ENCODE data around the gene TFEB.

Gene TFEB

GRCh38 chr6:41677124-41677921 lies 58.1 kb downstream of the TFEB start:
- H3K27ac ChIP-seq (ENCODE audit: low read length): no peak overlapping the region
- H3K4me1 ChIP-seq (ENCODE audit: control insufficient read depth, insufficient read depth, low read length): peaks cover 5% of the 10 kb centered on the region
- no peak overlapping the region for H3K9ac ChIP-seq (ENCODE audit: low read length in 2 of 2)
- no peaks in the 10 kb centered on the region for H3K27me3 ChIP-seq (ENCODE audit: control insufficient read depth in 1 of 2, insufficient read depth in 2 of 2, low read length in 2 of 2)
- no peak overlapping the region for H3K4me3 ChIP-seq (ENCODE audit: low read length in 2 of 2)
- no peaks in the 10 kb centered on the region for H3K9me3 ChIP-seq (ENCODE audit: control insufficient read depth in 2 of 2, low read length in 2 of 2)
- H3K36me3 ChIP-seq (ENCODE audit: control insufficient read depth in 2 of 2, insufficient read depth in 2 of 2, low read length in 2 of 2): no peaks in the 10 kb centered on the region

DNA sequence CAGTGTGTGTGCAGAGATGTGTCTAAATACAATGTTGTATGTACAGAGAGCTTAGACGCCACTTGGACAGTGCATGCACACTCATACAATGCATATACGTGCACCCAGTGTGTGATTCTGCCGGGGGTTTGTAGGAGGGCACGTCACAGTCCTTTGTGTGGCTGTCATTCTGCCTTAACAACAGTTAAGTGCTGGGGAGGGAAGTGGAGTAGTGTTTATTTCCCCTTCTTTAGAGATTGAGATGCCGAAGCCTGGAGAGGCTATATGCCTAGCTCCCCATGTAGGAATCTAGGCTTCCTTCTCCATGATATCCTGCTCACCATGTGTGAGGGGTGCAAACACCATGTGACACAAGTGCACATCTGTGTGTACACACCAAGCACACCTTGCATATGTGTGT lies 59.0 kb downstream of the TFEB start:
- Histone ChIP-seq H3K9ac (ENCODE audit: low read length in 2 of 2) (no peak overlapping the region), H3K9me3 (ENCODE audit: control insufficient read depth in 2 of 2, low read length in 2 of 2) (no peaks in the 10 kb centered on the region), H3K4me1 (ENCODE audit: control insufficient read depth, insufficient read depth, low read length) (no peaks in the 10 kb centered on the region), H3K27me3 (ENCODE audit: control insufficient read depth in 1 of 2, insufficient read depth in 2 of 2, low read length in 2 of 2) (no peaks in the 10 kb centered on the region), H3K4me3 (ENCODE audit: low read length in 2 of 2) (no peak overlapping the region), H3K27ac (ENCODE audit: low read length) (no peak overlapping the region), H3K36me3 (ENCODE audit: control insufficient read depth in 2 of 2, insufficient read depth in 2 of 2, low read length in 2 of 2) (no peaks in the 10 kb centered on the region)

GRCh38 chr6:41675992-41676391 lies 59.4 kb downstream of the TFEB start:
- Histone ChIP-seq H3K4me1 (ENCODE audit: control insufficient read depth, insufficient read depth, low read length) (no peaks in the 10 kb centered on the region), H3K4me3 (ENCODE audit: low read length in 2 of 2) (no peak overlapping the region), H3K36me3 (ENCODE audit: control insufficient read depth in 2 of 2, insufficient read depth in 2 of 2, low read length in 2 of 2) (no peaks in the 10 kb centered on the region), H3K27me3 (ENCODE audit: control insufficient read depth in 1 of 2, insufficient read depth in 2 of 2, low read length in 2 of 2) (no peaks in the 10 kb centered on the region), H3K9me3 (ENCODE audit: control insufficient read depth in 2 of 2, low read length in 2 of 2) (no peaks in the 10 kb centered on the region), H3K27ac (ENCODE audit: low read length) (no peak overlapping the region), H3K9ac (ENCODE audit: low read length in 2 of 2) (no peak overlapping the region)

DNA sequence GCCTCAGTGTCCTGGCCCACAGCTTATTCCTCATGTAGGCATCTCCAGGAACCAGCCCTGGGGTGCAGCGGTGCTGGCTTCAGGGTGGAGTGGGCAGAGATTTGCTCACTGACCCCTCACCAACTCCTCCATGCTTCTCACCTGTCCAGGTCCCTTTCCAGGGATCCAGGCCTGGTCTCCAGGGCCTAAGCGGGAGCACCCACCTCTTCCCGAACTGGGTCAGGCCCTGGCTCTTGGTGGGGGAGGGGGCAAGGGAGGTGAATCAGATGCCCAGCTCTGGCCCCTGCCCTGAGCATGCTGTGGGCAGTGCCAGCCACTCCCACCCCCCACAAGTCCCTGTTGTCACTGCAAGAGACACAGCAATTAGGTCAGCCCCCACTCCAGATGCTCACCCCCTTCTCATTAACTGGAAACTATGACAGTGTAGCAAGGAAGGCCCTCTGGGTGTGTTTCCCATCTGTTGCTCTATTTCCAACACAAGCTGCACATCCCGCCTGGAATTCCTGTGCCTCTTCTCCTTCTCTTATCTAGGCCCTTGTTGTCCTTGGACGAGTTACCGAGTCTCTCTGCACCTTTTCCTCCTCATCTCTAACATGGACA lies 60.1 kb downstream of the TFEB start:
- H3K27ac ChIP-seq (ENCODE audit: low read length): no peak overlapping the region
- no peak overlapping the region for H3K4me3 ChIP-seq (ENCODE audit: low read length in 2 of 2)
- H3K9me3 ChIP-seq (ENCODE audit: control insufficient read depth in 2 of 2, low read length in 2 of 2): no peaks in the 10 kb centered on the region
- no peaks in the 10 kb centered on the region for H3K27me3 ChIP-seq (ENCODE audit: control insufficient read depth in 1 of 2, insufficient read depth in 2 of 2, low read length in 2 of 2)
- no peaks in the 10 kb centered on the region for H3K4me1 ChIP-seq (ENCODE audit: control insufficient read depth, insufficient read depth, low read length)
- H3K9ac ChIP-seq (ENCODE audit: low read length in 2 of 2): no peak overlapping the region
- no peaks in the 10 kb centered on the region for H3K36me3 ChIP-seq (ENCODE audit: control insufficient read depth in 2 of 2, insufficient read depth in 2 of 2, low read length in 2 of 2)

DNA sequence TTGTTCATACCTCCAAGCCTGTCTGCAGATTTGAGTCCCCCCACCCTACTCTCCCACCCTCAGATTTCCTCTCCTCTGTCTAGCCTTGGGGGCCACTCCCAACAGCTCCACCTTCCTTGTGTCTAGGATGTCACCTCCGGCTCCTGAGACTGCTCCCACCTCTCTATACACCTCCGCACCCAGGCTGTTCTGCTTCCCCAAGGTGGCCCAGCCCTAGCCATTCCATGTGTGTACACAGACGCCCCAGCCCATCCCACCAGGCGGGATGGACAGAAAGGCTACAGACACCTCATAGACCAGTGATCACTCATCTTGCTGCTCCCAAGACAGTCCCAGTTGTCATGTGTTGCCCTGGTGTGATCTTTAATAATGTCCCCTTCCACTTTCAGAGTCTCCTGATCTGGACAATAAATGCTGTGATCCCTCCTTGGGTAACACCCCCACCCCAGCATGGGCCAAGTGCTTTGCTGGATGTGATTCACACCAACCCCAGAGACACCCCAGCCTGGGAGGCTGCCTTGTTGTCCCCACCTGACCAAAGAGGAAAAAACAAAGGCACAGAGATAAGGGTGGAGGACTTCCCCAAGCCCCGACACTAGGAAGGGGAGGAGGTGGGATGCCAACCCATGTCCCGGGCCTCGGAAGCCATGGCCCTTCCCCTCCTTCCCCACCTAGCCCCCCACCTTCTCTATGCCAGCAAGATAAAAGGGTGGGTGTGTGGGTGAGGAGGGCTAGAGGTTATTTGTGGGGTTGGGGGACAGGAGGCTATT lies 61.0 kb downstream of the TFEB start:
- no peaks in the 10 kb centered on the region for H3K4me1 ChIP-seq (ENCODE audit: control insufficient read depth, insufficient read depth, low read length)
- no peaks in the 10 kb centered on the region for H3K27me3 ChIP-seq (ENCODE audit: control insufficient read depth in 1 of 2, insufficient read depth in 2 of 2, low read length in 2 of 2)
- H3K4me3 ChIP-seq (ENCODE audit: low read length in 2 of 2): no peak overlapping the region
- H3K36me3 ChIP-seq (ENCODE audit: control insufficient read depth in 2 of 2, insufficient read depth in 2 of 2, low read length in 2 of 2): no peaks in the 10 kb centered on the region
- no peaks in the 10 kb centered on the region for H3K9me3 ChIP-seq (ENCODE audit: control insufficient read depth in 2 of 2, low read length in 2 of 2)
- no peak overlapping the region for H3K27ac ChIP-seq (ENCODE audit: low read length)
- no peak overlapping the region for H3K9ac ChIP-seq (ENCODE audit: low read length in 2 of 2)

DNA sequence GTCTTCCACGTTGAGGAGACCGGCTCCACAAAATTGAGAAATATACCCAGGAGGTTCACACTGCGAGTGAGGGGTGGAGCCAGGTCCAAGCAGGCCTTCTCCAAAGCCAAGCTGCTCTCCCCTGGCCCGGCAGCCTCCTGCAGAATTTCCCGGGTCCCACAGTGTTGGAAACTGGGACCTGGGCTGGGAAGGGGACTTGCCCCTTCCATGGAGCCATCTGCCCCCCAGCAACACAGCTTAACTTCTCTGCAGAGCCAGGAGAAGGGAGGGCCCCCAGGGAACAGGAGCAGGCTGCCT lies 61.8 kb downstream of the TFEB start:
- Histone ChIP-seq H3K9ac (ENCODE audit: low read length in 2 of 2) (no peak overlapping the region), H3K36me3 (ENCODE audit: control insufficient read depth in 2 of 2, insufficient read depth in 2 of 2, low read length in 2 of 2) (no peaks in the 10 kb centered on the region), H3K27me3 (ENCODE audit: control insufficient read depth in 1 of 2, insufficient read depth in 2 of 2, low read length in 2 of 2) (no peaks in the 10 kb centered on the region), H3K9me3 (ENCODE audit: control insufficient read depth in 2 of 2, low read length in 2 of 2) (peaks cover 0 to 6% of the 10 kb centered on the region in 2 donors), H3K27ac (ENCODE audit: low read length) (no peak overlapping the region), H3K4me1 (ENCODE audit: control insufficient read depth, insufficient read depth, low read length) (no peaks in the 10 kb centered on the region), H3K4me3 (ENCODE audit: low read length in 2 of 2) (no peak overlapping the region)

DNA sequence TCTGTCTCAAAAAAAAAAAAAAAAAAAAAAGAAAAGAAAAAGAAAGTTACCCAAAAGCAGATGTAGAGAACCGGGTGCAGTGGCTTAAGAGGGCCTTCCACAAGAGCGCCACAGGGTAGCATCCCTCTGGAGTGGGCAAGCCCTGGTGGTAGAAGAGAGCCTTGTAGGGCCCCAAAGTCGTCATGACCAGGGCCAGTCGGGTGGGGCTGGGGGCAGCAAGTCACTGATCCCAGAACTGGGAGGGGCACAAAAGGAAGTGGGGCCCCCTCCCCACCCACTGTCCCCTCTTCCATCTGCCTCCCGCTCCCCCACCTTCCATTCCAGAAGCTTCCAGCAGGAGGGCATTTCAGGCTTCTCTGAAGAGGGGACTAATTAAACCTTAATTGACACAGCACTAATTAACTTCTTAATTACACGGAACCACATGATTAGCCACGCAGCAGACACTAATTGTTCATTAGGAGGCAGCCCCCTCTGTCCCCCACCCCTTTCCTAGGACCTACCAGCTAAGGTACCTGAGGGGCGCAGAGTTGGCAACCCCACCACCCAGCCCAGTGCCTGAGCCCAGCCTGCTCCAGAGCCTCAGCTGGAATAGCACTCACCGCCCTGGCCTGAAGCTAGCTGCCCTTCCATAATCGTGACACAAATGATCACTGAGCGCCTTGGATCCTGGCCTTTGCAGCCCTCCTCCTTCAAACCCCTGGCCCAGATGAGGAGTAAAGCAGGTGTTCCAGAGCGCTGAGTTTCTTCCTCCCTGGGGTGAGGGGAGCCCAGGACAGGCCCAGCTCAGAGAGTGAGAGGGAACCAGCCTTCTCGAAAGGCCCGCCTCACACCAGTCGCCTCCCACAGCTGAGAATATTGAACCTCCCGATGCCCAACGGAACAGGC lies 62.3 kb downstream of the TFEB start:
- no peaks in the 10 kb centered on the region for H3K4me1 ChIP-seq (ENCODE audit: control insufficient read depth, insufficient read depth, low read length)
- no peak overlapping the region for H3K4me3 ChIP-seq (ENCODE audit: low read length in 2 of 2)
- H3K36me3 ChIP-seq (ENCODE audit: control insufficient read depth in 2 of 2, insufficient read depth in 2 of 2, low read length in 2 of 2): no peaks in the 10 kb centered on the region
- peaks cover 0 to 6% of the 10 kb centered on the region in 2 donors for H3K9me3 ChIP-seq (ENCODE audit: control insufficient read depth in 2 of 2, low read length in 2 of 2)
- H3K9ac ChIP-seq (ENCODE audit: low read length in 2 of 2): no peak overlapping the region
- H3K27me3 ChIP-seq (ENCODE audit: control insufficient read depth in 1 of 2, insufficient read depth in 2 of 2, low read length in 2 of 2): no peaks in the 10 kb centered on the region
- H3K27ac ChIP-seq (ENCODE audit: low read length): no peak overlapping the region

- Histone ChIP-seq H3K9me3 (ENCODE audit: control insufficient read depth in 2 of 2, low read length in 2 of 2) (peaks cover 0 to 6% of the 10 kb centered on the region in 2 donors), H3K4me3 (ENCODE audit: low read length in 2 of 2) (no peak overlapping the region), H3K36me3 (ENCODE audit: control insufficient read depth in 2 of 2, insufficient read depth in 2 of 2, low read length in 2 of 2) (no peaks in the 10 kb centered on the region), H3K27me3 (ENCODE audit: control insufficient read depth in 1 of 2, insufficient read depth in 2 of 2, low read length in 2 of 2) (no peaks in the 10 kb centered on the region), H3K27ac (ENCODE audit: low read length) (no peak overlapping the region), H3K4me1 (ENCODE audit: control insufficient read depth, insufficient read depth, low read length) (no peaks in the 10 kb centered on the region), H3K9ac (ENCODE audit: low read length in 2 of 2) (no peak overlapping the region)
Measured at GRCh38 chr6:41672016-41672415, 63.4 kb downstream of the TFEB start.

DNA sequence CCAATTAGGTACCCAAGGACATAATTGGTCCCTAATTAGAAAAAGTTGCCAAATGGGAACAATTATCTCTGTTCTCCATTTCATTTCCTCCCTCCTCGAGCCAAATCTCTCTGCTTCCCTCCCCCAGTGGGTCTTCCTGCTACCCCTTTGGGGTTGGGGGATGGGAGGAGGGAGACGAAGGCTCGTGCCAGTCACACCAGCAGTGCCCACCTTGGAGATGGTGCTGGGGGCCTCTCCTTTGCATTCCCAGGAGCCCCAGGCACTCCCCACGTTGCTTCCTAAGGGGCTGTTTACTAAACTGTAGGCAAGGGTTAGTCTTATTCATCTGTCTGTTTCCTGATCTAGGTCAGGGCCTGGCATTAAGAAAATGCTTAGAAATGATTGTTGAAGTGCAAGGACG lies 64.0 kb downstream of the TFEB start:
- H3K27me3 ChIP-seq (ENCODE audit: control insufficient read depth in 1 of 2, insufficient read depth in 2 of 2, low read length in 2 of 2): no peaks in the 10 kb centered on the region
- H3K27ac ChIP-seq (ENCODE audit: low read length): no peak overlapping the region
- H3K9ac ChIP-seq (ENCODE audit: low read length in 2 of 2): no peak overlapping the region
- H3K4me3 ChIP-seq (ENCODE audit: low read length in 2 of 2): no peak overlapping the region
- no peaks in the 10 kb centered on the region for H3K36me3 ChIP-seq (ENCODE audit: control insufficient read depth in 2 of 2, insufficient read depth in 2 of 2, low read length in 2 of 2)
- peaks cover 0 to 6% of the 10 kb centered on the region in 2 donors for H3K9me3 ChIP-seq (ENCODE audit: control insufficient read depth in 2 of 2, low read length in 2 of 2)
- H3K4me1 ChIP-seq (ENCODE audit: control insufficient read depth, insufficient read depth, low read length): no peaks in the 10 kb centered on the region

GRCh38 chr6:41670703-41671360 lies 64.6 kb downstream of the TFEB start:
- Histone ChIP-seq H3K9ac (ENCODE audit: low read length in 2 of 2) (no peak overlapping the region), H3K36me3 (ENCODE audit: control insufficient read depth in 2 of 2, insufficient read depth in 2 of 2, low read length in 2 of 2) (no peaks in the 10 kb centered on the region), H3K4me3 (ENCODE audit: low read length in 2 of 2) (no peak overlapping the region), H3K4me1 (ENCODE audit: control insufficient read depth, insufficient read depth, low read length) (no peaks in the 10 kb centered on the region), H3K27me3 (ENCODE audit: control insufficient read depth in 1 of 2, insufficient read depth in 2 of 2, low read length in 2 of 2) (no peaks in the 10 kb centered on the region), H3K9me3 (ENCODE audit: control insufficient read depth in 2 of 2, low read length in 2 of 2) (peaks cover 0 to 6% of the 10 kb centered on the region in 2 donors), H3K27ac (ENCODE audit: low read length) (no peak overlapping the region)

All from stomach smooth muscle (tissue), 2 donors.